GM21717 (cell line): ENCODE measurements around the gene EGR1.

Source experiments
- ATAC-seq: cut with Tn5 transposase; IDR thresholded peaks from one replicate; pipeline ENCODE4 v1.9.1; 2021; ENCODE audit warnings: mild to moderate bottlenecking, moderate library complexity; ENCODE audit not compliant: unreplicated experiment

EGR1 gene

GRCh38 chr5:138465261-138466124 is at the start of gene EGR1:
Gene EGR1 (plus strand): TSS chr5:138465479. CDS start chr5:138465762, 283 bp downstream.
- peak; percentile 56 for ATAC-seq

GRCh38 chr5:138418444-138418843 is 46.8 kb upstream of the EGR1 start:
- ATAC-seq = no peak

GRCh38 chr5:138425079-138425478 is 40.2 kb upstream of the EGR1 start:
- ATAC-seq = no peak

GRCh38 chr5:138435943-138436342 is 29.3 kb upstream of the EGR1 start:
- no peak for ATAC-seq

- ATAC-seq = no peak
Observed at GRCh38 chr5:138438003-138438723, 27.1 kb upstream of the EGR1 start.

- ATAC-seq = peak; percentile 58
Observed at GRCh38 chr5:138438724-138439476, 26.4 kb upstream of the EGR1 start, which contains the start of gene REEP2. Gene REEP2 (plus strand): TSS chr5:138439057. CDS start chr5:138439209, 152 bp downstream.

- no peak for ATAC-seq
Observed at GRCh38 chr5:138439477-138440158, 25.7 kb upstream of the EGR1 start.

GRCh38 chr5:138440159-138441073 is 24.9 kb upstream of the EGR1 start:
- no peak for ATAC-seq

GRCh38 chr5:138441221-138441620 is 24.1 kb upstream of the EGR1 start:
- no peak for ATAC-seq

GRCh38 chr5:138444078-138444773 is 21.1 kb upstream of the EGR1 start:
- no peak for ATAC-seq

- ATAC-seq = no peak
Observed at GRCh38 chr5:138444774-138445546, 20.3 kb upstream of the EGR1 start.

- no peak for ATAC-seq
Observed at GRCh38 chr5:138445547-138446271, 19.6 kb upstream of the EGR1 start.

- ATAC-seq = no peak
Observed at GRCh38 chr5:138448070-138448469, 17.2 kb upstream of the EGR1 start.

GRCh38 chr5:138448481-138449398 is 16.5 kb upstream of the EGR1 start:
- ATAC-seq = no peak

GRCh38 chr5:138449501-138450239 is 15.6 kb upstream of the EGR1 start:
- no peak for ATAC-seq

GRCh38 chr5:138450971-138451370 is 14.3 kb upstream of the EGR1 start:
- no peak for ATAC-seq
